Left lobe of liver (tissue), 2 donors: ENCODE results near the gene MPZL3. TPM values are rescaled to one million over a fixed set of nuclear protein-coding genes. Genes with fewer than 3 reads are reported as not detected.
A peak's percentile ranks its signal among the peaks of the same experiment; 100 is the strongest.

ENCODE experiments used
- ATAC-seq: fragments of 200-7000 bp; cut with Tn5 transposase; one replicate; pipeline ENCODE4 v1.9.1; 2020; ENCODE audit warnings: mild to moderate bottlenecking, moderate library complexity
- DNase-seq: peaks from one replicate; pipeline ENCODE4 v3.0.0-alpha.2; 2020; ENCODE audit warnings: low spot score
- total RNA-seq: library from RNA; stranded (reverse); gene quantifications from one replicate; pipeline ENCODE4 v1.2.1, GENCODE V29; 2021
- donor health status: DM: no; HTN: no; CAD: no; lungs with moderate emphysema.
- donor health status: DM: no; HTN: yes; CAD: no.

MPZL3 gene
- total RNA-seq, 1 donor from 2014 or later = 5.8 TPM

DNA sequence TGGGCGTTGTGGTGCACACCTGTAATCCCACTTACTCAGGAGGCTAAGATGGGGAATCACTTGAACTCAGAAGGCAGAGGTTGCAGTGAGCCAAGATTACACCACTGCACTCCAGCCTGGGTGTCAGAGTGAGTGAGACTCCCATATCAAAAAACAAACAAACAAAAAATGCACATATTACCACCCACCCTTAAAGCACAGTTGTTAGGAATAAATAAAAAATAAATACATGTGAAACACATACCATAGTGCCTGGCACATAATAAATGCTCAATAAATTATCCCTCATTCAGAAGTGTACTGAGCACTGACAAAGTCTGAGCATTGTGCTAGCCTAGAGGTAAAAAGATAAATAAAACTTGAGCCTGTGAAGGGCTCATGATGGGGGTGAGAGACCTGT lies 18.3 kb downstream of the MPZL3 start:
- ATAC-seq (no peak), DNase-seq (no peak)

DNA sequence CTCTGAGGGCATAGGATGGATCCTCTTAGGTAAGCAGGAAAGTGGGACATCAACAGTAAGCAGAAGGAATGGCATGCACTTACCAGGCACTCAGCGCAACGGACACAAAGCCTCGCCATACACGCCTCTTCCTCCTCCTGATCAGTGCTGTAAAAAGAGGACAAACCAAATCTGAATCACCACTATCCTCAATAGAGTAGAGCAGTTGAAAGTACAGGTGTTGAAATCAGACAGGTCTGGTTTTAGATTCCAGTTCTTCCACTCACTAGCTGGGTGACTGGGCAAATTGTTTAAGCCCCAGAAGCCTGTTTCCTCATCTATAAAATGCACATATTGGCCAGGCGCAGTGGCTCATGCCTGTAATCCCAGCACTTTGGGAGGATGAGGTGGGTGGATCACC lies 18.8 kb downstream of the MPZL3 start:
- ATAC-seq (peak; percentile 55), DNase-seq (no peak)

DNA sequence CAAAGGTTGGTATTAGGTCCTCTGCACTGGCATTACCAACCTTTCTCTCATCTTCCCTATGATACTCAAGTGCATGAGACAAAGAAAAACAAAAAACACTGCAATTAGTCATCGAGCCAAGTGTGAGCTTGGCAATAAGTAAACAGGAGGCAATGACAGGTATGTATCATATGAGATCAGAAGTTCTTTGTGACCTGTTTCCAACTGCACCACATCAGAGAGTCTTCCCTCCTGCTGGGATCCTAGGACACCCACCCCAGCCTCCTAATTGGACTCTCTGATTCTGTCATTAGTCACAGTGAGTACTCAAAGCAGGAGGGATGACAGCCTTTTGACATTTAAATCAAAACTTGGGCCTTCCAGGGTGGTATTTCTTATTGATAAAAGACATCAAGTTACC lies 19.5 kb downstream of the MPZL3 start:
- ATAC-seq (no peak), DNase-seq (no peak)

DNA sequence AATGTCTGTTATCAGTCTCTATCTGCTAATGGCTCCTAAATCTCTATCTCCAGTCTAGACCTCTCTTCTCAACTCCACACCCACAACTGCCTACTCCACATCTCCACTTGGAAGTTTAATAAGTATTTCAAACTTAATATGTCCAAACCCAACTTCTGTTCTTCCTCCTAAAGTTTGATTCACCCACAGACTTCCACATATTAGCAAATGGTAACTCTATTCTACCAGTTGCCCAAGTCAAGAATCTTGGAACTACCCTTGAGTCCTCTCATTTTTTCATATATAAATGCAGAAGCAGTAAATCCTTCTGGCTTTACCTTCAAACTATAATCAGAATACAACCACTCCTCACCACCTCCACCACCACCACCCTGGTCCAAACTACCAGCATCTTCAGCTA lies 20.7 kb downstream of the MPZL3 start:
- DNase-seq (no peak), ATAC-seq (no peak)

DNA sequence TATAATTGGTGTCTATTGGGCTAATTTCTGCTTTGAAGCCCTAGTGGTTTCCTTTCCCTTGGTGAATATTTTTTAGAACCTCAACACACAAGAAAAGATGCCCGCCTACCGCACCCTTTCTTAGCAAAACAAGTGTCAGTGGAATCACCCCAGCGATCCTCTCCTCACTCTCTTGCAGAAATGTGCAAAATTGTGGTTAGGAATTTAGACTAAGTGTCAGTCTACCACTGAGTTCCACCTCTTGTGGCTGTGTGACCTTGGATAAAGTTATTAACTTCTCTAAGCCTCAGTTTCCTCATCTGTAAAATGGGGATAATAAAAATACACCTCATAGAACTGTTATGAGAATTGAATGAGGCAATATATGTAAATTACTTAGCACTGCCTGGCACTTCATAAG lies 22.1 kb downstream of the MPZL3 start:
- ATAC-seq (no peak), DNase-seq (no peak)

DNA sequence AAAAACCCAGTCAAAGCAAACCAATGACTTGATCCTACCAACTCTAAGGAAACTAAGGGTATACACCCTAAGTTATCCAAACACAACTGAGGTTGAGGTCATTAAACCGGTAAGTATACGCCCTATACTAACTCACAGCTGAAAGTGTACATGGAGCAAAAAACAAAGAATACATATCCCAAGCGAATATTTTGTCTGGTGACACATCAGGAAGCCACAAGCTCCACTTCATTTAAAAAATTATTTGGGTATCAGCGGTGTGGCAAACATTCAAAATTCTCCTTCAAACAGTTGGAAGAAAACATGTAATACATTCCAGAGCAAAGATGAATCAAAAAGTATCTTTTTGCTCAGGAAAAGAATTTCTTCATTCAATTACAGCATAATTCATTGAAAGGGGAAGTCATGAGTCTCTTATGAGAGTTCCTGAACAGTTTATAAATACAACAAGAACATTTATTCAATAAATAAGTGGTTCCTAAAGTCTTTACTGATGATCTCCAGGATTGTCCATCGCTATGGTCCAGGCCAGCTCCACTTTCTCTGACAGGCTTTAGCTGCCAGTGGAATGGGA lies 22.8 kb downstream of the MPZL3 start:
- no peak for DNase-seq
- no peak for ATAC-seq

DNA sequence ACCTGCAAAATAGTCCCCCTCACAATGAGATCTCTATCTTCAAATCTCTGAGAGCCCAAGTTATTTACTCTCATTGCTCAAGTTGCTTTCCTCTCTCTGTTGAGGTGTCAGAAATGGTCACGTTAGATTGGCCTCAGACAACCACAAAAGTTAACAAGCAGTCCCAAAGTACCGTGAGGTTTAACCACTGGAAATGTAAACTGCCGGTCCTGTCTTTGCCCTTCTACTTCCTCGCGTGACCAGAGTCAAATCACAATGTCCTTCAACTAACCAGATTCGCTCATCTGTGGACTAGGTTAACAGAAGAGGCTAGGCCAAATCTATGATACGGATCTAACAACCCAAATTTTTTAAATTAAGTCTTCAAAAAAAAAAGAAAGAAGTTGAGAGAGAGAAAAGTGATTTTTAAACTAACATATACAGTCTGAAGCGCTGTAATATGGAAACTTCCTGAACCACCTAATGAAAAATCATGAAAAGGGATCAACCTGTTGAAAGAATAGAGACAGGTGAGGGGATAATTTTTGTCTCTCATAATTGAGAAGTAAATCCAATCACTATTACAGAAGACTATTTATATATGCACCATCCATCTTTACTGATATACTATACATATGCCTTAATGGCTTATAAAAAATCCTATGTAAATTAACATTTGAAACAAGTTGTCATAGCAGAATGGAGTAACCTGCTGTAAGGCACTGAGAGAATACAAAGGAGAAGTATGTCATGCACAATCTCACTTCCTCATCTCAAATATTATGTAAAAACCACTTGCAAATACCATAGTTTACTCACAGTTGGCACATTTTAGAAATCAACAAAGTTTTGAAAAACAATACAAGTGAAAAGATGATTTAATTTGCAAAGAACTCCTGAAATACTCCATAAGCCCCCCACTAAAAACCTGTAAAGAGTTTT lies 24.0 kb downstream of the MPZL3 start:
- ATAC-seq = no peak
- no peak for DNase-seq

DNA sequence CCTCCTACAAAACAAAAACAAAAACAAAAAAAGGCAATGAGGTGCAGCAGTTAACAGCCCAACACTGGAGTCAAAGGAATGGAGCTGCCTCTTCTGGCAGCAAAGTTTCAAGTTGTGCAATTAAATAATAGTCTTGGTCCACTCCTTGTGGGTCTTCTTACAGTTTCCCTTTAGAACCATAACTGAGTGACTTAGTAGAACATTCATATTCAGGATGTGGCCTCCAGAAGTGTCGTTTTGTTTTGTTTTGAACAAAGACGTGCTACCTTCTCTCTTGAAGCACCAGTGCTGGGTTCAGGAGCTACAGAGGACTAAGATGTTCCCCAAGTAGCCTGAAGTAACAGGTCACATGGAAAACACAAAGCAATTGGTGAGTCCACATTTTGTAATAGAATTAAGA lies 25.4 kb downstream of the MPZL3 start:
- DNase-seq = no peak

DNA sequence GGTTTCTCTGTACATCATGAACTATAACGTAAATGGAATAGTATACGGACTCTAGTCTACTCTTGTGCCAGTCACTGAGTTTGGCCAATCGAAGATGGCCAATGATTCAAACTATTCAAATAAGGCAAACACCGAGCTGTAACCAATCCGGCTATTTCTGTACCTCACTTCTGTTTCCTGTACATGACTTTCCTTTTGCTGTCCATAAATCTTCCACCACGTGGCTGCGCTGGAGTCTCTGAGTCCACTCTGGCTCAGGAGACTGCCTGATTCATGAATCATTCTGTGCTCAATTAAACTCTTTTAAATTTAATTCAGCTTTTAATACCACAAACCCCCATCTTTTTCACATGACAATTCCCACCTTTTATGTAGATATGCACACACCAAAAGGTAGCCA lies 25.9 kb downstream of the MPZL3 start:
- DNase-seq = no peak

More for the DNA sequence above, 25.4 kb downstream of the MPZL3 start:
- ATAC-seq = no peak

DNA sequence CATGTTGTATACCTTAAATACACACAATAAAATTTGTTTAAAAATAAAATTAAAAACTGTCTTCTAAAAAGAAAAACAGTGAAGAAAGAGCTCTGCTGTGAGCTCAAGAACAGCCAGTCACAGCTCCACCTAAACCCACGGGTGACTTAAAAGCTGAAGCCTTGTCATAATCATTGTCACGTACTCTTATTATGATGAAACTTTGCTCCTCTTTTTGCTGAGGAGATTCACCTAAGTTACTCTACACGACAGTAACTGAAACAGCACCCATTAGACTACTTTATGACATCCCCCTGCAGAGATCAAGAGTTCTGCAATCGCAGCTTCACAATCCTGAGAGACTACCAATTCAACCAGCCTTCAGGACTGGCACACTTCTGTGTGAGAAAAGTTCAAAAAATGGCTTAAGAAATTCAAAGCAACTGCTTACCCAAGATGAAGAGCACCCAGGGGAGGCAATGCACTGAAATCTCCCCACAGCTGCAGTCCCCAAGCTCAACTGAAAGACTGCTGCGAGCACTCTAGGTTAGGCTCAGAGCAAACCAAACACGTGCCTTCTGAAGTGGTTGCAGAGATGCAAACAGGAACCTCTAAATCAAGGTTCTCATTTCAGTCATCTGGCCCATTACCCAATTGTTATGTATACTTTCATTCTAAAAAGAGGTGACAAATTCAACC lies 27.5 kb downstream of the MPZL3 start, which contains the start of gene JAML:
JAML (minus strand) TSS at position 501 of the 678 bp plus-strand sequence. CDS start 10,145 bp downstream, outside the sequence.
- DNase-seq = no peak
- ATAC-seq = peak; percentile 23

More for the DNA sequence above, 25.9 kb downstream of the MPZL3 start:
- no peak for ATAC-seq

DNA sequence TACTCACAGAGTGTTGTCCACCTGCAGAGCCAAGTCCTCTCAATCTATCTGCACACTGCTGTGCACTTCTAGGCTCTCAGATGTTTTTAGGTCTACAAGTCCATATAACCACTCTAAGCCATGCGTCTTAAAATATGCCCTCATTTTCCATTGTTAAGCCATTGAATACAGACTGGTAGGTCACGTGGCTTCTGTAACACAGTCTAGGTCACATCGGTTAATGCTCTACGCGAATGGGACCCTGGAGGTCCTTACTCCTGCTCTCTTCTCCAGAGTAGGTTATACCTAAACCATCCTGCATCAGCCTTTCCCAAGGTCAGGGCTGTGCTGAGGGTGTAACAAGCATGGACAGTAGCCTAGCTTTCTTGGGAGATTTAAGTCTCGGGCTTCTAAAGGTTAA lies 28.2 kb downstream of the MPZL3 start:
- ATAC-seq (no peak), DNase-seq (no peak)

DNA sequence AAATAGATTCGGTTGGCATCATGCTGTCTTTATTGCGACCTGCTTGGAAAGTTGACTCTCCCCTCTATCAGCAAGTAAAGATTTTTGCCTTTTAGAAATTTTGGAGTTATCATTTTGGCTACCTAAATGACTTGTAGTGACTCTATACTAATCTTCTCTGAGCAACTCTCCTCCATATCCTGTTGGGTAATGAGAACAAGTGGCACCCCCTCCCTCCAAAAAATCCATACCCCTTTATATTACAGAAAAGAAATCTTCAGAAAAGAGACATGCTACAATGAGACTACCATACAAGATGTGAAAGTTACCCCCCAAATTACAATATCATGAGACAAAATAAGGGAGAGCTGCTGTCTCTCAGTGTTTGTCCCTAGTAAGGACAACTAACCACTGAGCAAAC lies 28.6 kb downstream of the MPZL3 start:
- ATAC-seq (no peak), DNase-seq (no peak)

DNA sequence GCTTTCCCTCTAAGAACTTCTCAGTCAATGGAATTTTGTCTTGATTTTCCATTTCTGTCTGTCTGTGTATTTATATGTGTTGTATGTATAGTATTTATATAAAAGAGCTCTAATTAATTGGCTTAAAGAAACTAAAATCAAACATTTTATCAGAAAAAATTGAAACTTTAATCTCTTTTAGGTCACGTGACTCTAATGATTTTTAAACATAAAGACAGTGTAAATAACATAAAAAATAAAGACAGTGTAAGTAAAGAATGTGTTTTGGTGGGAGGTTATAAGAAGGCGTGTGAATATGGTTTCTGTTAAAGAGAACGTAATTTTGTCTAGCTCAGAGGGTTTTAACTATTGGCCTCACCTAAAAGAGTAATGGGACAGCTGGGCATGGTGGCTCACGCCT lies 29.7 kb downstream of the MPZL3 start:
- DNase-seq (no peak), ATAC-seq (no peak)

DNA sequence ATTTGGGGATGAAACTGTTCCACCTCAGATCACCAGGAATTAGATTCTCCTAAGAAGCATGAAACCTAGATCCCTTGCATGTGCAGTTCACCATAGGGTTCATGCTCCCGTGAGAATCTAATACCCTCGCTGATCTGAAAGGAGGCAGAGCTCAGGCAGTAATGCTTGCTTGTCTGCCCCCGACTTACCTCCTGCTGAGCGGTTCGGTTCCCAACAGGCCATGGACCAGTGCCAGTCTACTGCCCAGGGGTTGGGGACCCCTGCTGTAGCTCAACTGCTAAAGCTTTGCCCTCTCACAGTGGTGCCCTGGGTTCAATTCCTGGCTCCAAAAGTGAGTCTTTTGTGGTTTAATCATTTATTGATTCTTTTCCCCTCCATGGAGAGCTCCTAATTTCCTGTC lies 30.7 kb downstream of the MPZL3 start:
- DNase-seq (no peak), ATAC-seq (no peak)

DNA sequence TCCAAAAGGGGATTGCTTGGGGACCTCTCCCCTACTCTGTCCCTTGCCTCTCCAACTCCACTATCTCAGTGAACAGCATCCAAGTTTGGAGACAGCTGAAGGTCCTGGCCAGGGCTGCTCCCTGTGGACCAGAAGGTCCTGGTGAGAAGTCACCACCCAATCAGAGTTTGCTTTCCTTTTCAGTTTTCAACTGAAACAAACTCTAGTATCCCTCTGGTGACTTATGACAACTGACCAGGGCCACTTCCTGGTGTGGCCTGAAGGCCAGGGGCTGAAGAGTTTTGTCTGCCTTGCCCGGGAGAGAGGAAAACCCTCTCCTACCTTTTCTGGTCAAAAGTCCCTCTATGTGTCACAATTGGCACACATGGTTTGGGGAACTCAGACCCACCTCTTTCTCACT lies 32.4 kb downstream of the MPZL3 start:
- DNase-seq (no peak), ATAC-seq (no peak)

DNA sequence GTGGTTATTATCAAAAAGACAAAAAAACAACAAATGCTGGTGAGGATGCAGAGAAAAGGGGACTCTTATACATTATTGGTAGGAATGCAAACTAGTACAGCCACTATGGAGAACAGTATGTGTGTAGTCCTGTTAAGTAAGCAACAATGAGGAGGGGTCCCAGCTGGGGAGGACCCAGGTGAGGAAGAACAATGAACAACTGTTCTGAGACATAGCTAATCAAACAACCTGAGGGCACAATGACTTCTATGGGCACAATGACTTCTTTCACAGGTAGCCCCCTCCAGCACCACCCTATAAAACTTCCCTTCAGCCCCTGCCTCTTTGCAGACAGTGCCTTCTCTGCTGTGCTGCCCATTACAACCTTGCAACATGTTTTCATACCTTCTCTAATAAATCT lies 32.9 kb downstream of the MPZL3 start:
- ATAC-seq (no peak), DNase-seq (no peak)

DNA sequence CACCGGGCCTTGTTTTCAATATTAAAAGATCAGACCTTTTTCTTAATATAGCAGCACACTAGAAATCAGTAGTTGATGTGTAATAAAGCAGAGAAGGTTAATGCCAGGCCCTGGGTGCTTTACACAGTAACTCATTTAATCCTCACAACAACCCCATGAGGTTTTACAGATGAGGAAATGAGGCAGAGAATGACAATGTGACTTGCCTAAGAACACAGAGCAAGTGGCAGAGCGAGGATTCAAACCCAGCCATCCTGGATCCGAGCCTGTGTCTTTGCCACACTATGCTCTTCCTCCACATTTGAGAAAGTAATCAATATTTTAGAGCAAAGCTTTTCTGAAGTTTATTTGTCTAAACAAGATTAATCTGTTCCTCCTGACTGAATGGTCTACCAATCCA lies 34.6 kb downstream of the MPZL3 start:
- DNase-seq = no peak

DNA sequence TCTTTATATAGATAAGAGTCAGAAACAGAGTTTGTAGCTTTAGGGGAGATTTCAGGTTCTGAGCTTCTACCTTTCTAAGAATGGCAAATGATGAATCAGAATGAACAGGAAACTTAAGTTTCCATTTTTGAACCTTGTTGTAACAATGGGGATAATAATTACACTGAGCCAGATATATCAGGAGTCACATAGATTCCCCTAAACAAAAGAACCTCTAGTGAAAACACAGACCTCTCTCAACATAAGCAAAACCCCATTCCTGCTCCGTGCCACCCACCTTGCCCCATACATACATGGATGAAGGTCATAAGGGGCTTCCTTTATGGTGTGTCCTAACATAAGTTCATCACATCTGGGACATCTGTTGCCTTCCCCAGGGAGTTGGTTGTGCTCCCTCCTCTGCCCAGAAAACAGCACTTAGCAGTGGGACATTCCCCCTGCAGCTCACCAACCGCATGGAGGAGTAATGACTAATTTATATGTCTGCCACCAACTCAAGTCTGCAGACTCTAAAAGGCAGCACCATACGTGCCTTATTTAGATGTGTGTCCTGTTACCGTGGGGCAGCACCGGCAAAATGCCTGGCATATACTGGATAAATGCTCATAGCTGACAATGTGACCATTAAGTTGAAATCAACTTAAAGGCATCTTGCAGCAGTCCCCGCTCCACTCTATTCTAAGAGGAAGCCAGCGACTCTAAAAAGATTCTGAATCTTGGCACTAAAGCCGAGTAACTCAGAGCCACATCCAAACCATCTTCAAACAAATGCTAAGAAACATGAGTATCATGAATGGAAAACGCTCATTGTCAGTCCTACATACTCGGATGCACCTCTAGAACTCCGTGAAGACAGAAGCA lies 35.3 kb downstream of the MPZL3 start:
- ATAC-seq = no peak
- DNase-seq = no peak

More for the DNA sequence above, 34.6 kb downstream of the MPZL3 start:
- ATAC-seq = no peak

DNA sequence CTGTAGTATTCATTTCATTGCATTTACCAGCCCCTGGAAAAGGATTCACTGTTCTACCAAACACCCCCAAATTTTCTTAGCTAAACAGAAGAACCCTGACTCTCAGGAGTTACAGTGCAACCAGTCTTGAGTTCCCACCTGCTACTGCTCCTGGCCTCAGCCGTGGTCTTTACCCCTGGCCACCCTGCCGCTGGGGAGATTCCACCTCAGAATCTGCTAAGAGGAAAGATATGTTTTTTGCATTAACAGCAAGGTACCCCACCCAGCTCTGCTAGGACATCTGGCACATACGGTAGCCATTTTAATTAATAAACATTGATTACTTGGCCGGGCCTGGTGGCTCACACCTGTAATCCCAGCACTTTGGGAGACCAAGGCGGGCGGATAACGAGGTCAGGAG lies 36.4 kb downstream of the MPZL3 start:
- ATAC-seq (no peak), DNase-seq (no peak)

DNA sequence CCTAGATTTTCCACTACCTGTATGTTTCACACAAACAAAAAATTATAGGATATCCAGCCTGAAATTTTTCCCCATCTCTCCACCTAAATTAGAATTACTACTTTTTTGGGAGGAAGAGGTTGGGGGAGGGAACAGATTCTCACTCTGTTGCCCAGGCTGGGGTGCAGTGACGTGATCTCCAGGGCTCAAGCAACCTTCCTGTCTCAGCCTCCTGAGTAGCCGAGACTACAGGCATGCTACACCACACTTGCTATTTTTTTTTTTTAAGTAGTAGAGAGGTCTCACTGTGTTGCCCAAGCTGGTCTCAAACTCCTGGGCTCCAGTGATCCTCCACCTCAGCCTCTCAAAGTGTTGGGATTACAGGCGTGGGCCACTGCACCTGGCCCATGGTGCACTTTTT lies 36.9 kb downstream of the MPZL3 start:
- ATAC-seq (no peak), DNase-seq (no peak)
